Uterus (tissue), 4 donors: ENCODE results near the gene NRM. TPM values are rescaled to one million over a fixed set of nuclear protein-coding genes. Genes with fewer than 3 reads are reported as not detected.

Experiments used
- DNase-seq, 2 donors: peaks; one replicate each; pipeline ENCODE4 v3.0.0-alpha.2; 2019 to 2020
- H3K27ac ChIP-seq, 2 donors: fragments of 200-600 bp; sonication (generic); 1 replicate in 1 of 2; 2 replicates in 1 of 2; pipeline ENCODE4 v1.5.1; 2016 to 2018
- H3K27me3 ChIP-seq, 2 donors: fragments of 200-600 bp; sonication (generic); one replicate each; pipeline ENCODE4 v1.5.1; 2018 to 2019; ENCODE audit warnings: control low read depth in 1 of 2
- H3K36me3 ChIP-seq, 2 donors: fragments of 200-600 bp; sonication (generic); one replicate each; pipeline ENCODE4 v1.5.1; 2019; ENCODE audit warnings: control low read depth in 1 of 2
- H3K4me1 ChIP-seq, 2 donors: fragments of 200-600 bp; sonication (generic); one replicate each; pipeline ENCODE4 v1.5.1; 2018 to 2019; ENCODE audit warnings: control low read depth in 1 of 2
- H3K4me3 ChIP-seq, 2 donors: fragments of 200-600 bp; sonication (generic); 1 replicate in 1 of 2; 2 replicates in 1 of 2; pipeline ENCODE4 v1.5.1; 2018 to 2019; ENCODE audit warnings: mild to moderate bottlenecking in 1 of 2
- H3K9me3 ChIP-seq, 2 donors: fragments of 200-600 bp; sonication (generic); one replicate each; pipeline ENCODE4 v1.5.1; 2019; ENCODE audit warnings: control low read depth in 1 of 2
- CTCF ChIP-seq, 4 experiments: fragments of 200-600 bp in 2 of 4; fragments of 450-650 bp in 2 of 4; sonication (generic) in 2 of 4; IDR thresholded peaks; one replicate each; pipeline ENCODE4 v1.5.1; 2016 to 2019; ENCODE audit warnings: antibody characterized with exemption in 4 of 4, mild to moderate bottlenecking in 2 of 4, moderate library complexity in 1 of 4
- POLR2A ChIP-seq, 2 donors: fragments of 450-650 bp; IDR thresholded peaks; one replicate each; pipeline ENCODE4 v1.6.1; 2016; ENCODE audit warnings: antibody characterized with exemption in 2 of 2, mild to moderate bottlenecking in 1 of 2, moderate library complexity in 1 of 2
- intact Hi-C: fragments of 100-400 bp; cut with DNase I; formaldehyde crosslinking; loops from one replicate; pipeline ENCODE4 v1.15.1; 2023; ENCODE audit warnings: low total_unique reads
- total RNA-seq, 4 donors: library from RNA; depleted of rRNA in 3 of 4; stranded (reverse); fragments of >200 nt in 3 of 4; gene quantifications; one replicate each; pipeline versions ENCODE4 v1.1.0 to v1.2.4, GENCODE V29; 2014 to 2023
- donor health status: DM: yes; HTN: yes; CAD: no.

The NRM gene
- total RNA-seq, 4 donors from 2014 or later = 0.59 to 29.3 (median 5.4) TPM

GRCh38 chr6:30700340-30700739 lies 9.6 kb upstream of the NRM start:
- Histone ChIP-seq H3K9me3 (no peaks in the 10 kb centered on the region), H3K4me1 (no peaks in the 10 kb centered on the region), H3K27me3 (no peaks in the 10 kb centered on the region), H3K36me3 (no peaks in the 10 kb centered on the region), H3K4me3 (no peak overlapping the region), H3K27ac (no peak overlapping the region)
- intact Hi-C loops = no loop called here
- DNase-seq = no peak
- TF ChIP-seq CTCF (IDR thresholded peaks at IDR 0.05) (no peak), POLR2A (IDR thresholded peaks at IDR 0.05) (no peak)

GRCh38 chr6:30696432-30696831 lies 5.6 kb upstream of the NRM start:
- no peak for DNase-seq
- Histone ChIP-seq H3K9me3 (no peaks in the 10 kb centered on the region), H3K4me1 (no peaks in the 10 kb centered on the region), H3K27ac (no peak overlapping the region), H3K4me3 (no peak overlapping the region), H3K36me3 (no peaks in the 10 kb centered on the region), H3K27me3 (no peaks in the 10 kb centered on the region)
- TF ChIP-seq CTCF (IDR thresholded peaks at IDR 0.05) (no peak), POLR2A (IDR thresholded peaks at IDR 0.05) (no peak)
- intact Hi-C loops = no loop called here

- intact Hi-C loops = no loop called here
- peak overlapping the region; percentile 98 to 99 for H3K27ac ChIP-seq
- no peak for DNase-seq
- no peaks in the 10 kb centered on the region for H3K9me3 ChIP-seq
- TF ChIP-seq POLR2A (IDR thresholded peaks at IDR 0.05) (no peak), CTCF (IDR thresholded peaks at IDR 0.05) (no peak)
- H3K27me3 ChIP-seq = no peaks in the 10 kb centered on the region
- no peaks in the 10 kb centered on the region for H3K36me3 ChIP-seq
- peaks cover 8 to 10% of the 10 kb centered on the region in 2 donors for H3K4me1 ChIP-seq
- H3K4me3 ChIP-seq = peak overlapping the region; percentile 60 to 78
Measured at GRCh38 chr6:30691208-30691847, 544 bp upstream of the NRM start.

GRCh38 chr6:30689985-30690384 lies 799 bp downstream of the NRM start:
- H3K4me1 ChIP-seq = peaks cover 8 to 10% of the 10 kb centered on the region in 2 donors

More at GRCh38 chr6:30689985-30690384, 799 bp downstream of the NRM start:
- Histone ChIP-seq H3K27me3 (no peaks in the 10 kb centered on the region), H3K27ac (peak overlapping the region; percentile 98 to 99), H3K36me3 (no peaks in the 10 kb centered on the region), H3K4me3 (peak overlapping the region; percentile 60 to 78), H3K9me3 (no peaks in the 10 kb centered on the region)
- no peak for DNase-seq
- TF ChIP-seq CTCF (IDR thresholded peaks at IDR 0.05) (no peak), POLR2A (IDR thresholded peaks at IDR 0.05) (no peak)
- intact Hi-C loops = no loop called here
